PFSK-1 (cell line): ENCODE data around the gene PKN1.

Experiments used
- POLR2AphosphoS5 ChIP-seq: IDR thresholded peaks from 2 replicates; pipeline ENCODE4 v1.6.1; 2012; ENCODE audit warnings: low read depth, mild to moderate bottlenecking, control low read depth, low read length, moderate library complexity
- SIN3A ChIP-seq: IDR thresholded peaks from 2 replicates; pipeline ENCODE4 v1.6.1; 2012; ENCODE audit warnings: mild to moderate bottlenecking, low read length, moderate library complexity, borderline replicate concordance; ENCODE audit not compliant: insufficient read depth
- TF ChIP-seq, protein P1 (sequence below), 2 experiments: IDR thresholded peaks; 2 replicates each; pipeline versions ENCODE4 v1.6.1 to v1.8.0; 2011 to 2012; ENCODE audit warnings: low read depth in 2 of 2, low read length in 2 of 2, control low read depth in 1 of 2, inconsistent platforms in 1 of 2, mild to moderate bottlenecking in 1 of 2, moderate library complexity in 1 of 2; ENCODE audit not compliant: insufficient read depth in 1 of 2

DNA sequence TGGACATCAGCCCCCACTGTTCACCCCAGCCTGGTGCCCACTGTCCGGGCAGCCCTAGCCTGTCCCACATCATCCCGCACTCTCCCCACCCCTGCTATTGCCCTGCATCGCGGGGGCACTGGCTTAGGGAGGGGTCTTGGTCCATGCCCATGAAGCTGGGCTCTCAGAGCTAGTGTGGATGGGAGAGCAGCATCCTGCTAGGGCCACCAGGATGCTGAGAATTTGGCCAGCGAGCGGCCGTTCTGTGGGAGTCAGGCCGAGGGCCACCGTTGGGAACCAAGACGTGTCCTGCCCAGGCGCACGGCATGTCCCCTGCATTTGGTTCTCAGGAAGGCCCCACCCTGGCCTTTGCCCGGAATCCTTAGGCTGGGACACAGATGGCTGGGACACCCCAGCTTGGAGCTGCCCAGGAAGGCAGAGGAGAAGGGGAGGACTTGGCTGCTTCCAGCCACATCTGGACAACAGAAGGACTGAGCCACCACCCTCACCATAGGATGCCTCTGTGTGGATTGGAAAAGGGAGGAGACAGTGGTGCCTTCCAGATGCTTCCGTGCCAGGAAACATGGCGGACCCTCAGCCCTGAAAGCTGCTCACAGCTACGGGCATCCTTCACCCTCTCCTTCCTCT, 37.3 kb upstream of the PKN1 start:
- TF ChIP-seq POLR2AphosphoS5: no peak
- no peak for TF ChIP-seq SIN3A
- TF ChIP-seq, protein P1, sequence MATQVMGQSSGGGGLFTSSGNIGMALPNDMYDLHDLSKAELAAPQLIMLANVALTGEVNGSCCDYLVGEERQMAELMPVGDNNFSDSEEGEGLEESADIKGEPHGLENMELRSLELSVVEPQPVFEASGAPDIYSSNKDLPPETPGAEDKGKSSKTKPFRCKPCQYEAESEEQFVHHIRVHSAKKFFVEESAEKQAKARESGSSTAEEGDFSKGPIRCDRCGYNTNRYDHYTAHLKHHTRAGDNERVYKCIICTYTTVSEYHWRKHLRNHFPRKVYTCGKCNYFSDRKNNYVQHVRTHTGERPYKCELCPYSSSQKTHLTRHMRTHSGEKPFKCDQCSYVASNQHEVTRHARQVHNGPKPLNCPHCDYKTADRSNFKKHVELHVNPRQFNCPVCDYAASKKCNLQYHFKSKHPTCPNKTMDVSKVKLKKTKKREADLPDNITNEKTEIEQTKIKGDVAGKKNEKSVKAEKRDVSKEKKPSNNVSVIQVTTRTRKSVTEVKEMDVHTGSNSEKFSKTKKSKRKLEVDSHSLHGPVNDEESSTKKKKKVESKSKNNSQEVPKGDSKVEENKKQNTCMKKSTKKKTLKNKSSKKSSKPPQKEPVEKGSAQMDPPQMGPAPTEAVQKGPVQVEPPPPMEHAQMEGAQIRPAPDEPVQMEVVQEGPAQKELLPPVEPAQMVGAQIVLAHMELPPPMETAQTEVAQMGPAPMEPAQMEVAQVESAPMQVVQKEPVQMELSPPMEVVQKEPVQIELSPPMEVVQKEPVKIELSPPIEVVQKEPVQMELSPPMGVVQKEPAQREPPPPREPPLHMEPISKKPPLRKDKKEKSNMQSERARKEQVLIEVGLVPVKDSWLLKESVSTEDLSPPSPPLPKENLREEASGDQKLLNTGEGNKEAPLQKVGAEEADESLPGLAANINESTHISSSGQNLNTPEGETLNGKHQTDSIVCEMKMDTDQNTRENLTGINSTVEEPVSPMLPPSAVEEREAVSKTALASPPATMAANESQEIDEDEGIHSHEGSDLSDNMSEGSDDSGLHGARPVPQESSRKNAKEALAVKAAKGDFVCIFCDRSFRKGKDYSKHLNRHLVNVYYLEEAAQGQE (IDR thresholded peaks at IDR 0.05; ENCODE audit: insufficient read depth in 1 of 2, low read depth in 2 of 2, low read length in 2 of 2): no peak
